AG04450 (cell line): Measurements from ENCODE around the gene CTDP1. TPM values are rescaled to one million over a fixed set of nuclear protein-coding genes. Genes with fewer than 3 reads are reported as not detected.
A peak's percentile ranks its signal among the peaks of the same experiment; 100 is the strongest.

Experiments
- CTCF ChIA-PET: fragments of 300-600, 350-600 bp; formaldehyde crosslinking; extraction: SDS; loops from one replicate; lab custom pipeline; 2022; ENCODE audit warnings: antibody characterized with exemption, inconsistent platforms; lab: Charles Lee
- POLR2A ChIA-PET: fragments of 350-600 bp; formaldehyde crosslinking; extraction: SDS; loops from one replicate; lab custom pipeline; 2021; ENCODE audit warnings: antibody characterized with exemption, inconsistent platforms; lab: Yijun Ruan, JAX
- DNase-seq: peaks from one replicate; pipeline ENCODE4 v3.0.0-alpha.2; 2011; ENCODE audit warnings: low read depth, low spot score
- H3K27ac ChIP-seq: one replicate; pipeline ENCODE4 v1.5.1; 2012; ENCODE audit warnings: low read depth, low read length, control low read depth
- H3K27me3 ChIP-seq: one replicate; pipeline ENCODE4 v1.6.0; 2012; ENCODE audit warnings: low read length; ENCODE audit not compliant: control insufficient read depth, insufficient read depth
- H3K4me3 ChIP-seq: 2 replicates; pipeline ENCODE4 v1.5.1; 2011; ENCODE audit warnings: mild to moderate bottlenecking, low read depth, low read length, control low read depth
- H3K9me3 ChIP-seq: 2 replicates; pipeline ENCODE4 v1.5.1; 2012; ENCODE audit warnings: low read length; ENCODE audit not compliant: control insufficient read depth, insufficient read depth
- polyA plus RNA-seq: library from polyadenylated mRNA; depleted of rRNA; stranded (reverse); fragments of >200 nt; gene quantifications from 2 replicates; pipeline ENCODE4 v1.2.3, GENCODE V29; 2011
- TF ChIP-seq, protein P1 (sequence below): IDR thresholded peaks from 2 replicates; pipeline ENCODE4 v1.5.1; 2011; ENCODE audit warnings: low read depth, low read length, control low read depth, inconsistent platforms

Gene CTDP1
- polyA plus RNA-seq, 1 experiment = 8.4 TPM

DNA sequence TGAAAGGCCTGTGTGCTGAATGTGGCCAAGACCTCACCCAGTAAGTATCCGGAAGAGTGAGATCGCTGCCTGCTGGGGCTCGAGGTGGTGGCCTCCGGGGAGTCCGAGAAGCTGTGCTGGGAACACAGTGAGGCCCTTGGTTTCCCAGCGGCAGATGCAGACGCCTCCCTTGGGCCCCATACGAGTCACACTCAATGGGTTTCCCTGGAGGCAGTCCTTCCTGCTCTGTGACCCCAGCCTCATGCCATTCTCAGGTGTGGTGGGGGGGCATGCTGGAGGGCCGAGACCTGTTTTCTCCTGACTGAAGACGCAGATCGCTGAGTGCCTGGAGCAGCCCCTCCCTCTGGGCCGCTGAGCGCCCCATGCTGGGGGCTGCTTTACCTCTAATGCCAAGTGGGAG, 15.7 kb downstream of the CTDP1 start:
- Histone ChIP-seq H3K9me3 (peaks cover 4% of the 10 kb centered on the region), H3K27ac (peak overlapping the region; percentile 78), H3K27me3 (no peaks in the 10 kb centered on the region), H3K4me3 (no peak overlapping the region)
- CTCF ChIA-PET = no interaction called here
- TF ChIP-seq, protein P1, sequence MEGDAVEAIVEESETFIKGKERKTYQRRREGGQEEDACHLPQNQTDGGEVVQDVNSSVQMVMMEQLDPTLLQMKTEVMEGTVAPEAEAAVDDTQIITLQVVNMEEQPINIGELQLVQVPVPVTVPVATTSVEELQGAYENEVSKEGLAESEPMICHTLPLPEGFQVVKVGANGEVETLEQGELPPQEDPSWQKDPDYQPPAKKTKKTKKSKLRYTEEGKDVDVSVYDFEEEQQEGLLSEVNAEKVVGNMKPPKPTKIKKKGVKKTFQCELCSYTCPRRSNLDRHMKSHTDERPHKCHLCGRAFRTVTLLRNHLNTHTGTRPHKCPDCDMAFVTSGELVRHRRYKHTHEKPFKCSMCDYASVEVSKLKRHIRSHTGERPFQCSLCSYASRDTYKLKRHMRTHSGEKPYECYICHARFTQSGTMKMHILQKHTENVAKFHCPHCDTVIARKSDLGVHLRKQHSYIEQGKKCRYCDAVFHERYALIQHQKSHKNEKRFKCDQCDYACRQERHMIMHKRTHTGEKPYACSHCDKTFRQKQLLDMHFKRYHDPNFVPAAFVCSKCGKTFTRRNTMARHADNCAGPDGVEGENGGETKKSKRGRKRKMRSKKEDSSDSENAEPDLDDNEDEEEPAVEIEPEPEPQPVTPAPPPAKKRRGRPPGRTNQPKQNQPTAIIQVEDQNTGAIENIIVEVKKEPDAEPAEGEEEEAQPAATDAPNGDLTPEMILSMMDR = no peak
- POLR2A ChIA-PET = no interaction called here
- DNase-seq = no peak

DNA sequence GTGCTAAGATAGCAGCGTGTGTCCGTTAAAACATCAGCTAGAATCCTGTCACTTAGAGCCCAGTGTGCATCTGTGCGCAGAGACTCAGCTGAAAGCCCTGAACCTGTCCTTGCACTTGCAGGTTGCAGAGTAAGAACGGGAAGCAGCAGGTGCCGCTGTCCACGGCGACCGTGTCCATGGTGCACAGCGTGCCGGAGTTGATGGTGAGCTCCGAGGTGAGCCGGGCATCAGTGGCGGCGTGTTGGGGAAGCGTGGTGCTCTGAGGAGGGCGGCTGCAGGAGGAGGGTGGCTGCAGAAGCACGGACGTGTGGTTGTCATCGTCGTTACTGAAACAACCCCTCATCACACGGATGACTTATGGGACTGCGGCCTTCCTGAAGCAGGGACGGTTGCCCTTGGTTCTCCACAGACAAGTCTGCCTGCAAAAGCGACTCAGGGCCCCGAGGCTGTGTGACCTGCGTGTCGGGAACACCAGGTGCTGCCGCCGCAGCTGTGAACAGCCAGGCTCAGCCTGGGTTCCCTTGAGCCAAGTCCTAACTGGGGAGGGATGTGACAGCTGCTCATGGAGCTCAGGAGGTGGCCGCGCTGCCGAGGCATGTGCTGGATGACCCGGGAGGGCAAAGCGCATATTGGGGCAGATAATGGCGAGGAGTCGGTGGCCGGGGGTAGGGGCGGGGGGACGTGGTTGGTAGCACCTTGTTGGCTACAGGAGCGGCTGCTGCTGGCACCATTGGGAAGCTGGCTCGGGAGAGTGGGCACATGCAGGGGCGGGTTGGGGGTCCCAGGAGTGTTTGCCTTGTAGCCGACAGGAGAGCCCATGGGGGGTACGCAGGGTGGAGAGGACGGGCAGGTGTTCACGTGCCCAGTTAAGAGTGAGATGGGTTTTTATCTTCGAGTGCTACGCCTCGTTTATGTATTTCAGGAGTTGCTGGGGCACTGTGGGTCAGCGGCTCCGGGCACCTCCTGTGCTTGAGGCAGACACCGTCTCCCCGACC, 16.6 kb downstream of the CTDP1 start:
- Histone ChIP-seq H3K27me3 (no peaks in the 10 kb centered on the region), H3K9me3 (peaks cover 4% of the 10 kb centered on the region), H3K4me3 (no peak overlapping the region), H3K27ac (no peak overlapping the region)
- CTCF ChIA-PET = no interaction called here
- POLR2A ChIA-PET = no interaction called here
- no peak for DNase-seq
- TF ChIP-seq, protein P1 = no peak

DNA sequence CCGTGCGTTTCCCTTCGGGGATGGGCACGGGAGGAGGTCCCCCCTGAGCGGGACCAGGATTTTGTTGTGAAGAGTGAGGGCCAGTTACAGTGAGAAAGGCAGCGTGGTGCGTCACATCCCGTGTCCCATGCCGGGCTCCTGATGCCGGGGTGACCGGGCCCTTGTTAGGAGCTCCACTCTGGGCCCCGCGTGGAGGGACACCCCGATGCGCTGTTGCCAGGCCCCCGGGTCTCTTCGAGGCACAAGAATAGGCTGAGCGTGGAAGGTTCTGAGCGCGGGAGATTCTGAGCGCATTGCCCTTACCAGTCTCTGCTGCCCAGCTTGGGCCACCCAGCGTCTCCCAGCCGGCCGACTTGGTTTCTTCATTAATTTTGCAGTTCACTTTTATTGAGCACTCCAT, 17.6 kb downstream of the CTDP1 start:
- H3K9me3 ChIP-seq = peaks cover 4% of the 10 kb centered on the region
- no peaks in the 10 kb centered on the region for H3K27me3 ChIP-seq
- TF ChIP-seq, protein P1 = no peak
- H3K27ac ChIP-seq = no peak overlapping the region
- POLR2A ChIA-PET = no interaction called here
- no peak for DNase-seq
- H3K4me3 ChIP-seq = no peak overlapping the region
- CTCF ChIA-PET = no interaction called here

DNA sequence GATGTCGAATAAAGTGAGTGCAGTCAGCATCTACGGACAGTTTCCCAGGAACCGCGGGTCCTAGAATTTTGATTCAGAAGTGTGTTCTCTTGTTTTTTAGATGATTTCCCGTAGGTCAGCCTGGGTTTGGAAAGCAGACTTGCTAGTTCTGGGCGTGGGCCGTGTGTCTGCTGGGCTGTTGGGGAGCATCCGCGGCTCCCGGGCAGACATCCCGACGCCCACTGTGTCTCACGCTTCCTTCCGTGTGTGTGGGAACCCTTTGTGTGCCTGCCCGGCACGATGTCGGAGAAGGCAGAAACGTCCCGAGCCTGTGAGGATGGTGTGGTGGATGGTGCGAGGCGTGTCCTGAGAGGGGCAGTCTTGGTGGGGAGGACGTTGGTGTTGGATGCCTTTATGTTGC, 18.4 kb downstream of the CTDP1 start:
- ChIA-PET CTCF (interaction anchor here (1.2 kb wide), 1 partner anchor 317 kb away, joined by 3 read pairs; no protein-coding TSS in a partner anchor), POLR2A (no interaction called here)
- Histone ChIP-seq H3K9me3 (peaks cover 4% of the 10 kb centered on the region), H3K27ac (no peak overlapping the region), H3K4me3 (no peak overlapping the region), H3K27me3 (no peaks in the 10 kb centered on the region)
- TF ChIP-seq, protein P1 = no peak
- no peak for DNase-seq
